H1 (cell line): ENCODE data around the gene LRBA. TPM values are rescaled to one million over a fixed set of nuclear protein-coding genes. Genes with fewer than 3 reads are reported as not detected.

Experiments
- CTCF ChIA-PET: fragments of 300-600 bp; sonication (Branson Sonifier 250); formaldehyde crosslinking; loops from one replicate; lab custom pipeline; 2021; ENCODE audit not compliant: partially characterized antibody; lab: Charles Lee
- POLR2A ChIA-PET: fragments of 300-600 bp; sonication (Branson Sonifier 250); formaldehyde crosslinking; loops from one replicate; lab custom pipeline; 2021; ENCODE audit warnings: inconsistent platforms; ENCODE audit not compliant: partially characterized antibody; lab: Charles Lee
- DNase-seq, 2 experiments: peaks; one replicate each; pipeline versions ENCODE4 v3.0.0 to v3.0.0-alpha.2; 2010 to 2022; ENCODE audit warnings: low spot score in 2 of 2, low read depth in 1 of 2, mixed read lengths in 1 of 2
- FAIRE-seq: peaks from 2 replicates; lab custom pipeline; 2011; peaks lifted over from hg19 to GRCh38; lab: Jason Lieb, UNC
- H2AFZ ChIP-seq: 2 replicates; pipeline ENCODE4 v1.8.1; 2012; ENCODE audit warnings: low read length, inconsistent platforms
- H2AK5ac ChIP-seq: 2 replicates; pipeline ENCODE4 v1.6.1; 2013; ENCODE audit warnings: low read depth, low read length
- H2BK120ac ChIP-seq: replicated peaks from 2 replicates; pipeline ENCODE3; 2013; ENCODE audit warnings: low read depth, low read length, inconsistent platforms
- H2BK12ac ChIP-seq: 2 replicates; pipeline ENCODE4 v1.6.1; 2013; ENCODE audit warnings: low read depth, low read length
- H2BK15ac ChIP-seq: 2 replicates; pipeline ENCODE4 v1.6.1; 2013; ENCODE audit warnings: low read length
- H2BK20ac ChIP-seq: 2 replicates; pipeline ENCODE4 v1.6.1; 2013; ENCODE audit warnings: low read length
- H2BK5ac ChIP-seq: 2 replicates; pipeline ENCODE4 v1.6.1; 2013; ENCODE audit warnings: low read depth, low read length
- H3K14ac ChIP-seq: 2 replicates; pipeline ENCODE4 v1.6.1; 2013; ENCODE audit warnings: inconsistent platforms; ENCODE audit not compliant: insufficient read length
- H3K18ac ChIP-seq: 2 replicates; pipeline ENCODE4 v1.6.1; 2013; ENCODE audit warnings: low read length; ENCODE audit errors: extremely low read depth
- H3K23ac ChIP-seq: 2 replicates; pipeline ENCODE4 v1.6.1; 2013; ENCODE audit warnings: inconsistent platforms; ENCODE audit not compliant: insufficient read length
- H3K23me2 ChIP-seq: 2 replicates; pipeline ENCODE4 v1.6.1; 2013; ENCODE audit warnings: low read depth, low read length
- H3K27ac ChIP-seq: 2 replicates; pipeline ENCODE4 v1.6.1; 2011; ENCODE audit warnings: low read depth, low read length, inconsistent platforms
- H3K27me3 ChIP-seq, 4 experiments: replicated peaks in 1 of 4; 1 replicate in 1 of 4; 2 replicates in 3 of 4; pipeline versions ENCODE4 v1.6.1 to v1.8.1; 2011 to 2013; ENCODE audit warnings: low read length in 3 of 4, mild to moderate bottlenecking in 3 of 4, inconsistent platforms in 2 of 4, mixed read lengths in 2 of 4, moderate library complexity in 1 of 4; ENCODE audit not compliant: control insufficient read depth in 3 of 4, insufficient read depth in 3 of 4; ENCODE audit errors: extremely low read depth in 1 of 4
- H3K36me3 ChIP-seq, 4 experiments: 2 replicates each; pipeline versions ENCODE4 v1.6.1 to v1.8.1; 2011 to 2013; ENCODE audit warnings: mild to moderate bottlenecking in 4 of 4, low read length in 3 of 4, moderate library complexity in 2 of 4, control low read depth in 1 of 4, inconsistent platforms in 1 of 4; ENCODE audit not compliant: insufficient read depth in 4 of 4, control insufficient read depth in 2 of 4
- H3K4ac ChIP-seq: replicated peaks from 2 replicates; pipeline ENCODE3; 2013; ENCODE audit warnings: low read length, low read depth, mixed read lengths, inconsistent platforms; ENCODE audit not compliant: insufficient read length
- H3K4me1 ChIP-seq, 4 experiments: replicated peaks in 1 of 4; 1 replicate in 1 of 4; 2 replicates in 3 of 4; pipeline versions ENCODE4 v1.6.1 to v1.8.1; 2011 to 2013; ENCODE audit warnings: low read length in 3 of 4, inconsistent platforms in 2 of 4, mixed read lengths in 1 of 4; ENCODE audit not compliant: insufficient read depth in 4 of 4, control insufficient read depth in 3 of 4
- H3K4me2 ChIP-seq, 2 experiments: 2 replicates each; pipeline versions ENCODE4 v1.6.1 to v1.8.1; 2011 to 2013; ENCODE audit warnings: low read depth in 2 of 2, low read length in 2 of 2, control low read depth in 1 of 2, inconsistent platforms in 1 of 2, mild to moderate bottlenecking in 1 of 2; ENCODE audit not compliant: insufficient read depth in 1 of 2
- H3K4me3 ChIP-seq, 4 experiments: fragments of 200-600, 300-600 bp in 1 of 4; sonication (generic), shearing (Covaris generic), sonication (Bioruptor Twin) in 1 of 4; 2 replicates each; pipeline versions ENCODE4 v1.5.1 to v1.8.1; 2011 to 2016; ENCODE audit warnings: low read length in 4 of 4, low read depth in 3 of 4, control low read depth in 2 of 4, inconsistent platforms in 2 of 4, mild to moderate bottlenecking in 2 of 4, mixed read lengths in 1 of 4, moderate library complexity in 1 of 4; ENCODE audit not compliant: insufficient read depth in 2 of 4; ENCODE audit errors: extremely low read depth in 1 of 4
- H3K56ac ChIP-seq: replicated peaks from 2 replicates; pipeline ENCODE3; 2013; ENCODE audit warnings: low read depth, mild to moderate bottlenecking, mixed read lengths, low read length, inconsistent platforms; ENCODE audit not compliant: insufficient read length
- H3K79me1 ChIP-seq: 2 replicates; pipeline ENCODE4 v1.6.1; 2013; ENCODE audit warnings: low read depth, low read length, control low read depth
- H3K79me2 ChIP-seq, 2 experiments: 2 replicates each; pipeline versions ENCODE4 v1.6.1 to v1.8.1; 2012 to 2013; ENCODE audit warnings: low read length in 2 of 2, mild to moderate bottlenecking in 2 of 2, inconsistent platforms in 1 of 2; ENCODE audit not compliant: insufficient read depth in 2 of 2, control insufficient read depth in 1 of 2
- H3K9ac ChIP-seq, 4 experiments: replicated peaks in 1 of 4; 1 replicate in 1 of 4; 2 replicates in 3 of 4; pipeline versions ENCODE4 v1.6.1 to v1.8.1; 2011 to 2013; ENCODE audit warnings: low read depth in 3 of 4, low read length in 3 of 4, control low read depth in 2 of 4, mild to moderate bottlenecking in 2 of 4, moderate library complexity in 2 of 4, inconsistent platforms in 1 of 4; ENCODE audit errors: extremely low read depth in 1 of 4
- H3K9me3 ChIP-seq, 2 experiments: 2 replicates each; pipeline versions ENCODE4 v1.6.1 to v1.8.1; 2012 to 2013; ENCODE audit warnings: mild to moderate bottlenecking in 2 of 2, moderate library complexity in 2 of 2, control low read depth in 1 of 2, inconsistent platforms in 1 of 2, low read depth in 1 of 2, low read length in 1 of 2, mixed read lengths in 1 of 2; ENCODE audit not compliant: insufficient read depth in 2 of 2
- H4K20me1 ChIP-seq, 2 experiments: replicated peaks in 1 of 2; 2 replicates each; pipeline versions ENCODE3 to v1.8.1; 2011 to 2013; ENCODE audit warnings: inconsistent platforms in 2 of 2, low read length in 2 of 2, mild to moderate bottlenecking in 1 of 2; ENCODE audit not compliant: insufficient read depth in 2 of 2, control insufficient read depth in 1 of 2
- H4K5ac ChIP-seq: 2 replicates; pipeline ENCODE4 v1.6.1; 2013; ENCODE audit warnings: low read length, low read depth, mixed read lengths, inconsistent platforms; ENCODE audit not compliant: insufficient read length
- H4K8ac ChIP-seq: 2 replicates; pipeline ENCODE4 v1.8.0; 2013; ENCODE audit warnings: mild to moderate bottlenecking, moderate library complexity, low read length, inconsistent platforms; ENCODE audit not compliant: insufficient read depth; ENCODE audit errors: extremely low read depth
- H4K91ac ChIP-seq: replicated peaks from 2 replicates; pipeline ENCODE3; 2013; ENCODE audit warnings: low read length, mixed read lengths, inconsistent platforms; ENCODE audit not compliant: insufficient read length
- ASH2L ChIP-seq: fragments of 200-600, 300-600 bp; sonication (generic); IDR thresholded peaks from one replicate; pipeline ENCODE4 v1.7.1; 2017; ENCODE audit warnings: low read length
- CEBPB ChIP-seq: IDR thresholded peaks from 2 replicates; pipeline ENCODE4 v1.6.1; 2012; ENCODE audit warnings: low read depth, low read length
- CTCF ChIP-seq, 3 experiments: IDR thresholded peaks; 1 replicate in 2 of 3; 2 replicates in 1 of 3; pipeline versions ENCODE4 v1.5.1 to v1.6.1; 2011; ENCODE audit warnings: low read length in 3 of 3, mild to moderate bottlenecking in 3 of 3, inconsistent platforms in 2 of 3, low read depth in 1 of 3, moderate library complexity in 1 of 3; ENCODE audit not compliant: insufficient read depth in 1 of 3; ENCODE audit errors: control extremely low read depth in 1 of 3
- E2F6 ChIP-seq: IDR thresholded peaks from 2 replicates; pipeline ENCODE4 v1.6.1; 2012; ENCODE audit warnings: inconsistent platforms
- HDAC2 ChIP-seq, 2 experiments: fragments of 300-600 bp in 1 of 2; sonication (generic) in 1 of 2; IDR thresholded peaks; 2 replicates each; pipeline ENCODE4 v1.6.1; 2011 to 2012; ENCODE audit warnings: low read depth in 2 of 2, low read length in 2 of 2, mild to moderate bottlenecking in 2 of 2, moderate library complexity in 2 of 2, borderline replicate concordance in 1 of 2, inconsistent platforms in 1 of 2
- MAX ChIP-seq: IDR thresholded peaks from 2 replicates; pipeline ENCODE4 v1.6.1; 2012; ENCODE audit warnings: inconsistent platforms
- RBBP5 ChIP-seq: IDR thresholded peaks from 2 replicates; pipeline ENCODE4 v1.7.1; 2012; ENCODE audit warnings: low read depth, mild to moderate bottlenecking, inconsistent platforms, low read length, moderate library complexity, borderline replicate concordance
- SP4 ChIP-seq: IDR thresholded peaks from 2 replicates; pipeline ENCODE4 v1.6.1; 2012; ENCODE audit warnings: low read length, inconsistent platforms
- whole genome bisulfite sequencing, 2 experiments: shearing (Covaris generic) in 1 of 2; methylation state at CpG; one replicate each; pipeline versions ENCODE4 v1.1.6 to v1.1.7; 2013 to 2015; ENCODE audit warnings: low lambda C conversion rate in 2 of 2, mixed read lengths in 2 of 2, inconsistent platforms in 1 of 2, low coverage in 1 of 2, missing lambda C conversion rate in 1 of 2; ENCODE audit not compliant: insufficient replicate concordance in 2 of 2, insufficient coverage in 1 of 2, insufficient read length in 1 of 2; ENCODE audit errors: extremely low coverage in 1 of 2, missing lambda C conversion rate in 1 of 2; 5-methylcytosine and 5-hydroxymethylcytosine counted together
- polyA plus RNA-seq, 7 experiments: library from polyadenylated mRNA; depleted of rRNA in 3 of 7; stranded (reverse) in 5 of 7; unstranded in 2 of 7; fragments of >200 nt in 5 of 7; fragments of 200-250 nt in 2 of 7; gene quantifications; 1 replicate in 5 of 7; 2 replicates in 1 of 7; 4 replicates in 1 of 7; pipeline versions ENCODE4 v1.2.1 to v1.2.3, GENCODE V29; 2011 to 2013; ENCODE audit warnings: missing spikeins in 2 of 7, mixed read lengths in 2 of 7
- total RNA-seq: library from RNA; stranded (reverse); fragmentation: NEBNext Ultra II Directional; extraction: Animal tissue kit (Norgen Biotek cat#: 25700); gene quantifications from 2 replicates; pipeline ENCODE4 v1.2.1, GENCODE V29; 2021

Gene LRBA
- total and polyA plus RNA-seq, 2 of the 8 experiments (the other 6 are each of a cell fraction or from before 2014, with no cell fraction given): 54.6 to 83.2 TPM

- Histone ChIP-seq H3K4me1 (peaks cover 0 to 13% (median 5%) of the 10 kb centered on the region in 4 experiments; a peak in 4 of 7 replicates), H2BK15ac (no peak overlapping the region), H3K4me3 (peak overlapping the region in 3 of 4 experiments; percentile 15 to 45 (median 23); a peak in 5 of 8 replicates), H3K4ac (no peak overlapping the region), H3K18ac (peak overlapping the region; percentile 75; the same call in 1 of the 2 replicates), H2AFZ (no peak overlapping the region), H3K14ac (no peak overlapping the region), H3K9me3 (no peaks in the 10 kb centered on the region), H3K79me2 (no peaks in the 10 kb centered on the region), H3K56ac (no peak overlapping the region), H3K23ac (no peak overlapping the region), H2AK5ac (no peak overlapping the region), H3K9ac (no peak overlapping the region), H4K8ac (no peak overlapping the region), H3K79me1 (no peaks in the 10 kb centered on the region), H2BK12ac (0 out of 2 replicates have a peak overlapping the region, but pooled peaks have one; percentile 43), H4K20me1 (no peaks in the 10 kb centered on the region), H4K5ac (no peak overlapping the region), H3K23me2 (no peaks in the 10 kb centered on the region), H3K36me3 (no peaks in the 10 kb centered on the region; a peak in 2 of 8 replicates), H2BK120ac (no peak overlapping the region), H3K27ac (no peak overlapping the region), H3K27me3 (no peaks in the 10 kb centered on the region), H2BK20ac (no peak overlapping the region), H3K4me2 (peak overlapping the region; percentile 59 to 80), H2BK5ac (no peak overlapping the region), H4K91ac (no peak overlapping the region)
- POLR2A ChIA-PET: interaction anchor here (0.7 to 2.1 kb wide), 3 partner anchors 11 to 43 kb away, joined by 3 to 11 read pairs (median 5); no protein-coding TSS in a partner anchor
- WGBS, 2 experiments: 9 to 100% methylated on average over 2 to 5 of the region's 5 CpGs
- CTCF ChIA-PET: interaction anchor here (0.9 to 1.7 kb wide), 5 partner anchors 12 to 293 kb away, joined by 3 to 4 read pairs (median 3); no protein-coding TSS in a partner anchor
- FAIRE-seq (peak; percentile 82), DNase-seq (peak in 1 of 2 experiments; percentile 54)
- TF ChIP-seq RBBP5 (0 out of 2 replicates have a peak, but pooled peaks have one; percentile 48), ASH2L (peak; percentile 13), SP4 (0 out of 2 replicates have a peak, but pooled peaks have one; percentile 35), MAX (peak; percentile 51; the same call in 1 of the 2 replicates), CEBPB (no peak), CTCF (IDR thresholded peaks at IDR 0.05; ENCODE audit: control extremely low read depth in 1 of 3, insufficient read depth in 1 of 3, low read depth in 1 of 3, low read length in 3 of 3) (peak in 2 of 3 experiments; percentile 3 to 4; a peak in 1 of 4 replicates), E2F6 (no peak; the same call in 1 of the 2 replicates), HDAC2 (IDR thresholded peaks at IDR 0.05; ENCODE audit: borderline replicate concordance in 1 of 2, low read depth in 2 of 2, low read length in 2 of 2) (0 out of 4 replicates have a peak, but pooled peaks of 1 of the 2 experiments have one; percentile 29)
These were observed 423.7 kb downstream of the LRBA start for GRCh38 chr4:150591406-150591805.
